Measurements from ENCODE around the gene ZEB2.

ZEB2 gene

GRCh38 chr2:144529841-144530240 is 9.9 kb upstream of the ZEB2 start:
- in situ Hi-C loops (cut with HindIII; ENCODE audit: low sequenced_read_pairs): no loop called here

GRCh38 chr2:144528108-144528507 is 8.2 kb upstream of the ZEB2 start:
- in situ Hi-C loops (cut with HindIII; ENCODE audit: low sequenced_read_pairs): no loop called here

- in situ Hi-C loops (cut with HindIII; ENCODE audit: low sequenced_read_pairs): no loop called here
Measured at GRCh38 chr2:144526831-144527230, 6.9 kb upstream of the ZEB2 start.

GRCh38 chr2:144524118-144525009 is 4.4 kb upstream of the ZEB2 start:
- in situ Hi-C loops (cut with HindIII; ENCODE audit: low sequenced_read_pairs): no loop called here

- in situ Hi-C loops (cut with HindIII; ENCODE audit: low sequenced_read_pairs): no loop called here
Measured at GRCh38 chr2:144523596-144524117, 3.7 kb upstream of the ZEB2 start.

- in situ Hi-C loops (cut with HindIII; ENCODE audit: low sequenced_read_pairs): no loop called here
Measured at GRCh38 chr2:144522897-144523595, 3.1 kb upstream of the ZEB2 start.

GRCh38 chr2:144522176-144522896 is 2.4 kb upstream of the ZEB2 start:
- in situ Hi-C loops (cut with HindIII; ENCODE audit: low sequenced_read_pairs): no loop called here

- in situ Hi-C loops (cut with HindIII; ENCODE audit: low sequenced_read_pairs): no loop called here
Measured at GRCh38 chr2:144521686-144522085, 1.8 kb upstream of the ZEB2 start.

- in situ Hi-C loops (cut with HindIII; ENCODE audit: low sequenced_read_pairs): no loop called here
Measured at GRCh38 chr2:144520756-144521487, 1.0 kb upstream of the ZEB2 start.

- in situ Hi-C loops (cut with HindIII; ENCODE audit: low sequenced_read_pairs): loop anchor here (5.0 kb wide), 1 partner anchor 107 kb away; no protein-coding TSS in a partner anchor
Measured at GRCh38 chr2:144519597-144519933, 354 bp downstream of the ZEB2 start.

- in situ Hi-C loops (cut with HindIII; ENCODE audit: low sequenced_read_pairs): loop anchor here (5.0 kb wide), 1 partner anchor 107 kb away; no protein-coding TSS in a partner anchor
Measured at GRCh38 chr2:144518748-144519596, 947 bp downstream of the ZEB2 start.

- in situ Hi-C loops (cut with HindIII; ENCODE audit: low sequenced_read_pairs): loop anchor here (5.0 kb wide), 1 partner anchor 106 kb away; no protein-coding TSS in a partner anchor
Measured at GRCh38 chr2:144517866-144518747, 1.8 kb downstream of the ZEB2 start.

GRCh38 chr2:144516981-144517865 is 2.7 kb downstream of the ZEB2 start:
- in situ Hi-C loops (cut with HindIII; ENCODE audit: low sequenced_read_pairs): loop anchor here (5.0 kb wide), 1 partner anchor 105 kb away; no protein-coding TSS in a partner anchor

- in situ Hi-C loops (cut with HindIII; ENCODE audit: low sequenced_read_pairs): loop anchor here (5.0 kb wide), 1 partner anchor 104 kb away; no protein-coding TSS in a partner anchor
Measured at GRCh38 chr2:144516411-144516980, 3.4 kb downstream of the ZEB2 start.

GRCh38 chr2:144515696-144516410 is 4.1 kb downstream of the ZEB2 start:
- in situ Hi-C loops (cut with HindIII; ENCODE audit: low sequenced_read_pairs): loop anchor here (5.0 kb wide), 1 partner anchor 104 kb away; no protein-coding TSS in a partner anchor

- in situ Hi-C loops (cut with HindIII; ENCODE audit: low sequenced_read_pairs): loop anchor here (5.0 kb wide), 1 partner anchor 103 kb away; no protein-coding TSS in a partner anchor
Measured at GRCh38 chr2:144515099-144515695, 4.7 kb downstream of the ZEB2 start.

All from endothelial cell of hepatic sinusoid (primary cell).